Tibial nerve (tissue), 4 donors: ENCODE measurements around the gene CAMKMT. TPM values are rescaled to one million over a fixed set of nuclear protein-coding genes. Genes with fewer than 3 reads are reported as not detected.
A peak's percentile ranks its signal among the peaks of the same experiment; 100 is the strongest.

ENCODE experiments used
- DNase-seq, 2 donors: peaks; one replicate each; pipeline ENCODE4 v3.0.0-alpha.2; 2019; ENCODE audit warnings: low spot score in 2 of 2
- H3K27ac ChIP-seq, 4 donors: fragments of 200-600 bp; sonication (generic) in 3 of 4; one replicate each; pipeline ENCODE4 v1.5.1; 2017 to 2019; ENCODE audit warnings: mild to moderate bottlenecking in 1 of 4
- H3K27me3 ChIP-seq, 2 donors: fragments of 200-600 bp; sonication (generic) in 1 of 2; one replicate each; pipeline versions ENCODE4 v1.5.1 to v1.6.0; 2017 to 2019
- H3K36me3 ChIP-seq, 3 donors: fragments of 200-600 bp; sonication (generic); one replicate each; pipeline ENCODE4 v1.5.1; 2018 to 2019
- H3K4me1 ChIP-seq, 4 donors: fragments of 200-600 bp; sonication (generic) in 3 of 4; one replicate each; pipeline ENCODE4 v1.5.1; 2017 to 2019
- H3K4me3 ChIP-seq, 4 donors: fragments of 200-600 bp; sonication (generic) in 3 of 4; one replicate each; pipeline ENCODE4 v1.5.1; 2017 to 2019; ENCODE audit warnings: mild to moderate bottlenecking in 1 of 4, moderate library complexity in 1 of 4
- H3K9me3 ChIP-seq, 4 donors: fragments of 200-600 bp; sonication (generic) in 3 of 4; one replicate each; pipeline ENCODE4 v1.5.1; 2017 to 2019
- EP300 ChIP-seq, 2 donors: sonication (generic); formaldehyde crosslinking; IDR thresholded peaks; one replicate each; pipeline ENCODE4 v1.6.1; 2017; ENCODE audit warnings: antibody characterized with exemption in 2 of 2, mild to moderate bottlenecking in 1 of 2
- POLR2A ChIP-seq, 2 donors: fragments of 450-650 bp; IDR thresholded peaks; one replicate each; pipeline ENCODE4 v1.6.1; 2017; ENCODE audit warnings: antibody characterized with exemption in 2 of 2, mild to moderate bottlenecking in 2 of 2, moderate library complexity in 2 of 2
- WGBS, 2 donors: methylation state at CpG; one replicate each; pipeline ENCODE4 v1.1.5; 2018; 5-methylcytosine and 5-hydroxymethylcytosine counted together
- total RNA-seq, 4 donors: library from RNA; depleted of rRNA; stranded (reverse); fragments of >200 nt; gene quantifications; one replicate each; pipeline ENCODE4 v1.1.0, GENCODE V29; 2016
- TF ChIP-seq, protein P1 (sequence below), 5 experiments: fragments of 200-600 bp in 3 of 5; fragments of 450-650 bp in 2 of 5; sonication (generic) in 3 of 5; IDR thresholded peaks; one replicate each; pipeline ENCODE4 v1.5.1; 2016 to 2019; ENCODE audit warnings: antibody characterized with exemption in 5 of 5, mild to moderate bottlenecking in 3 of 5, moderate library complexity in 2 of 5

Gene CAMKMT
- total RNA-seq, 4 donors from 2014 or later = 8.4 to 14.1 (median 9.7) TPM

DNA sequence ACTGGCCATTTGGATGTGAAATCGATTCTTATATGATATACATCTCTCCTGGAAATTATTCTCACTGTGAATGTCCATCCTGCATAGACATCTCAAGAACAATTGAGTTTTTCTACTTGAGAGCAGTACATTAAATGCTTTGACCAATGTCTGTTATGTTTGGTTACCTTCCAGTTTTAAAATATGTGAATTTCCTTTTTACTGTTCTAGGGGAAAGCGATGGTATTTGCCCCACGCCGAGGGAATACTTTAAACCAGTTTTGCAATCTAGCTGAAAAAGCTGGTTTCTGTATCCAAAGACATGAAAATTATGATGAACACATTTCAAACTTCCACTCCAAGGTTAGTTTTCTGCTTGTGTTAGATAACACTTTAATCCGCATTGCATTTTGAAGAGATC is 404.5 kb downstream of the CAMKMT start:
- DNase-seq = no peak
- 70 to 76% methylated on average over 5 of the region's 5 CpGs for WGBS, 2 donors
- Histone ChIP-seq H3K36me3 (no peaks in the 10 kb centered on the region), H3K27me3 (no peaks in the 10 kb centered on the region), H3K9me3 (no peaks in the 10 kb centered on the region), H3K4me1 (peaks cover 0 to 10% (median 0%) of the 10 kb centered on the region in 4 donors), H3K4me3 (no peak overlapping the region), H3K27ac (no peak overlapping the region)
- TF ChIP-seq POLR2A (IDR thresholded peaks at IDR 0.05) (no peak), EP300 (IDR thresholded peaks at IDR 0.05) (no peak)
- TF ChIP-seq, protein P1, sequence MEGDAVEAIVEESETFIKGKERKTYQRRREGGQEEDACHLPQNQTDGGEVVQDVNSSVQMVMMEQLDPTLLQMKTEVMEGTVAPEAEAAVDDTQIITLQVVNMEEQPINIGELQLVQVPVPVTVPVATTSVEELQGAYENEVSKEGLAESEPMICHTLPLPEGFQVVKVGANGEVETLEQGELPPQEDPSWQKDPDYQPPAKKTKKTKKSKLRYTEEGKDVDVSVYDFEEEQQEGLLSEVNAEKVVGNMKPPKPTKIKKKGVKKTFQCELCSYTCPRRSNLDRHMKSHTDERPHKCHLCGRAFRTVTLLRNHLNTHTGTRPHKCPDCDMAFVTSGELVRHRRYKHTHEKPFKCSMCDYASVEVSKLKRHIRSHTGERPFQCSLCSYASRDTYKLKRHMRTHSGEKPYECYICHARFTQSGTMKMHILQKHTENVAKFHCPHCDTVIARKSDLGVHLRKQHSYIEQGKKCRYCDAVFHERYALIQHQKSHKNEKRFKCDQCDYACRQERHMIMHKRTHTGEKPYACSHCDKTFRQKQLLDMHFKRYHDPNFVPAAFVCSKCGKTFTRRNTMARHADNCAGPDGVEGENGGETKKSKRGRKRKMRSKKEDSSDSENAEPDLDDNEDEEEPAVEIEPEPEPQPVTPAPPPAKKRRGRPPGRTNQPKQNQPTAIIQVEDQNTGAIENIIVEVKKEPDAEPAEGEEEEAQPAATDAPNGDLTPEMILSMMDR (IDR thresholded peaks at IDR 0.05) = no peak

DNA sequence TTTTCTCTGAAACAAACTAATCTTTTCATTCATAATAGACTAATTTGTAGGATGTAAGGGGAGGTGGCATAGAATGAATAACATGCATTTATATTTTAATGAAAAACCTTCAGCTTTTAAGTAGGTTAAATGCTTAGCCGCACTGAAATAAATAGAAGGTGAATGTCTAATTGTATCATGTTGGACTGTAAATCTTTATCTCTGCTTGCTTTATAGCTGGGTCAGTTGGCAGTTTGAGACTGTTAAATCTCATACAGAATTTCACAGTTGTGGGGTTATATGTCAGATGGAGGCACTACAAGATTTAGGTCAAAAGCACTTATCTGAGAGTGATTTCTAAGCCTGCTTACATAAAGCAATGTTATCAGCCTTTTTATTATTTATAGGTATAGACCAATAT is 405.0 kb downstream of the CAMKMT start:
- 90 to 100% methylated on average over 1 of the region's 1 CpG for WGBS, 2 donors
- Histone ChIP-seq H3K9me3 (no peaks in the 10 kb centered on the region), H3K4me1 (peaks cover 0 to 10% (median 0%) of the 10 kb centered on the region in 4 donors), H3K27ac (no peak overlapping the region), H3K27me3 (no peaks in the 10 kb centered on the region), H3K4me3 (no peak overlapping the region), H3K36me3 (no peaks in the 10 kb centered on the region)
- DNase-seq = no peak
- TF ChIP-seq, protein P1 (IDR thresholded peaks at IDR 0.05) = no peak
- TF ChIP-seq POLR2A (IDR thresholded peaks at IDR 0.05) = no peak
- TF ChIP-seq EP300 (IDR thresholded peaks at IDR 0.05) = no peak

DNA sequence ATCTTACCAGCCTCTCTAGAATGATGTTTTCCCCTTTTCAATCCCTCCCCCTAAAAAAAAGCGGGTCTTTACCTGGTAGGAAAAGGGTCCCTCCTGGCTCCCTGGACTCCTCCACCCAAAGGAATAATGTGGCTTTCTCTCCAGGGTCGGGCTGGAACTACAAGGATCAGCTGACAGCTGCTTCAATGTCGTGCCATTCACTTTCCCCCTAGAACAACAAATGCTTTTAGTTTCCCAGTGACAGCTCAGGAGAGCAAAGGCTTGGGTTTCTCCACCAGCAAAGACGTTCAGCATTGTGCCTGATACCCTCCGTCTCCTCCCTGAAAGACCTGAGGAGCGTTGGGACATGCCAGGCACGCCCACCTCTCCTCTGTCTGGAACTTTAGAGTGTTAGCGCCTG is 405.9 kb downstream of the CAMKMT start:
- H3K36me3 ChIP-seq = no peaks in the 10 kb centered on the region
- no peaks in the 10 kb centered on the region for H3K27me3 ChIP-seq
- TF ChIP-seq, protein P1 (IDR thresholded peaks at IDR 0.05) = no peak
- no peak for TF ChIP-seq EP300 (IDR thresholded peaks at IDR 0.05)
- no peak for TF ChIP-seq POLR2A (IDR thresholded peaks at IDR 0.05)
- H3K27ac ChIP-seq = no peak overlapping the region
- H3K4me1 ChIP-seq = peaks cover 0 to 10% (median 0%) of the 10 kb centered on the region in 4 donors
- 88 to 90% methylated on average over 8 of the region's 8 CpGs for WGBS, 2 donors
- no peak for DNase-seq
- no peak overlapping the region for H3K4me3 ChIP-seq
- H3K9me3 ChIP-seq = no peaks in the 10 kb centered on the region

DNA sequence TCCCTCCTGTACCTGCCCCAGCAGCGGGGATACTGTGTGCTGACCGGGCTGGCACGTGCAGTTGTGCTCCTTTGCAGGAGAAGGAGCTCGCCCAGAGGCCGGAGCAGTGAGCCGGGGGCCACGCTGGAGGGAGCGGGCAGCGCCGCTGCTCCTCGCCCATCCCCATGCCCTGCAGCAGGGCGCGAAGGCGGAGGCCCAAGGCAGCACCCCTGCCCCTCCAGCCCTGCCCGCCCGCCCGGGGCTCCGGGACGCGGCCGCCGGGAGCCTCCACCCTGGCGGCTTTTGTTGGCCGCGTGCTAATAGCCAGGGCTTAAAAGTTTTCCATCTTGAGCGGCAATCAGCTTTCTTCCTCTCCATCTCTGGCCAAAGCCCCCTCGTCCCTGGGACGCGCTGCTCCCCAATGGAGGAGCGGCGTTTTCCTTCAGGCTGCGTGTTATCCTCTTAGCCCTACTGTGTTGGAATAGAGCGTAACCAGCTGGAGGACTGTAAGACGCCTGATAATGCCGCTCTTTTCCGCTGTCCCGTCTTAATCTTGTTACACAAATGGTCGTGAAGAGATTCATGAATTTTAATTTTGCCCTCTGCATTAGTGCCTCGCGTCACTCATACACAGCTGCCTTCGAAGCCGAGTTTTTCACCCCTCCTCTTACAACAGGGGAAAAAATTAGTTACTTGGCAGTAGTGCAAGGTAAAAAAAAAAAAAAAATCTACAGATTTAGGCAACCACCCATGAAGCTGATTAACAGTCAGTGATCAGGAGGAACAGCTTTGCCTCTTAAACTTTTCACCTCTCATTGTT is 406.9 kb downstream of the CAMKMT start:
- Histone ChIP-seq H3K36me3 (no peaks in the 10 kb centered on the region), H3K27ac (no peak overlapping the region), H3K27me3 (no peaks in the 10 kb centered on the region), H3K4me1 (peaks cover 0 to 10% (median 0%) of the 10 kb centered on the region in 4 donors), H3K9me3 (no peaks in the 10 kb centered on the region), H3K4me3 (peak overlapping the region in 1 of 4 donors; percentile 29)
- TF ChIP-seq EP300 (IDR thresholded peaks at IDR 0.05) (no peak), POLR2A (IDR thresholded peaks at IDR 0.05) (no peak)
- TF ChIP-seq, protein P1 (IDR thresholded peaks at IDR 0.05) = no peak
- WGBS, 2 donors = 25 to 38% methylated on average over 37 to 41 of the region's 42 CpGs
- DNase-seq = no peak

DNA sequence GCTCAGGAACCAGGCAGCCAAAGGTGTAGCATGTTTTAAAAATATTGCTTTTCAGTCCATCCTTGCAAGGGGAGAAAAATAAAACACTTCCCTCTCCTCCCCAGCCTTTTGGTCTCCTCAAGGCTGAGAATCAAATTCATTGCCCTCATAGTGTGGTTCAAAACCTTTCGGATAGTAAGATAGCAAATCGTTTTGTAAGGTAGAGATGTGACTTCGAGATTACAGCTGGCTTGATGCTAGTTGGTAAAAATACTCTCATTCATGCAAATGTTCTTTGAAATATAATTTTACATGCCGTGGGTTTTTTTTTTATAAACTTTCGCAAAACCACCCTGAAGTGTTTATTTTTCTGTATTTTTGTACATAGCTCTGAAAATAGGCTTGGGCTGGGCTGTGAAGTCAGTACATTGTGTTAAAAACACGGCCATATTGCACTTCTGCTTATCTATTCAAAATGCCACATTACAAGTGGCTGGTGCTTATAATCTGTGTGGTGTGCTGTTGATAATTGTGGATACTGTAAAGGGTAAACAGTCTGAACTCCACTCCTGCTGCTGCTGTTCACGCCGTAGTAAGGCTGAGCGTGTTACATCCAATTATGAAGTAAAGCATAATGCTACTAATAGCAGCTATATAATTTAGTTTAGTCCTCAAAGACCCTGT is 407.7 kb downstream of the CAMKMT start:
- Histone ChIP-seq H3K36me3 (no peaks in the 10 kb centered on the region), H3K4me1 (peaks cover 0 to 10% (median 0%) of the 10 kb centered on the region in 4 donors), H3K4me3 (no peak overlapping the region), H3K9me3 (no peaks in the 10 kb centered on the region), H3K27me3 (no peaks in the 10 kb centered on the region), H3K27ac (no peak overlapping the region)
- 89 to 90% methylated on average over 9 of the region's 9 CpGs for WGBS, 2 donors
- DNase-seq = no peak
- no peak for TF ChIP-seq EP300 (IDR thresholded peaks at IDR 0.05)
- TF ChIP-seq, protein P1 (IDR thresholded peaks at IDR 0.05) = no peak
- no peak for TF ChIP-seq POLR2A (IDR thresholded peaks at IDR 0.05)
